HepG2 (cell line): Measurements from ENCODE around the gene STON1. TPM values are rescaled to one million over a fixed set of nuclear protein-coding genes. Genes with fewer than 3 reads are reported as not detected.

Experiments used
- BRCA1 ChIP-seq: sonication (generic); formaldehyde crosslinking; IDR thresholded peaks from 2 replicates; pipeline ENCODE4 v1.4.0; 2020; ENCODE audit warnings: missing genetic modification reagents
- CREB1 ChIP-seq, 2 experiments: fragments of 450-650 bp in 1 of 2; IDR thresholded peaks; 2 replicates each; pipeline ENCODE4 v1.6.1; 2016 to 2017; ENCODE audit warnings: control low read depth in 1 of 2, mild to moderate bottlenecking in 1 of 2, missing compliant biosample characterization in 1 of 2, missing genetic modification characterization in 1 of 2
- GZF1 ChIP-seq: sonication (generic); formaldehyde crosslinking; IDR thresholded peaks from 2 replicates; pipeline ENCODE4 v1.5.1; 2020; ENCODE audit warnings: mild to moderate bottlenecking, missing genetic modification reagents
- HDAC2 ChIP-seq: sonication (generic); formaldehyde crosslinking; IDR thresholded peaks from 2 replicates; pipeline ENCODE4 v1.4.0; 2020; ENCODE audit warnings: missing genetic modification reagents
- HOXA3 ChIP-seq: sonication (generic); formaldehyde crosslinking; IDR thresholded peaks from 2 replicates; pipeline ENCODE4 v1.5.0; 2020; ENCODE audit warnings: missing genetic modification reagents
- MED1 ChIP-seq: sonication (generic); formaldehyde crosslinking; IDR thresholded peaks from 2 replicates; pipeline ENCODE4 v1.4.0; 2020; ENCODE audit warnings: missing genetic modification reagents
- NFE2 ChIP-seq: sonication (generic); formaldehyde crosslinking; IDR thresholded peaks from 2 replicates; pipeline ENCODE4 v1.4.0; 2020; ENCODE audit warnings: missing genetic modification reagents
- TAF1 ChIP-seq: sonication (generic); formaldehyde crosslinking; IDR thresholded peaks from 2 replicates; pipeline ENCODE4 v1.4.0; 2020; ENCODE audit warnings: missing genetic modification reagents
- ZNF205 ChIP-seq: IDR thresholded peaks from 2 replicates; pipeline ENCODE4 v1.6.1; 2018; ENCODE audit warnings: missing biosample characterization, missing genetic modification reagents
- ZNF350 ChIP-seq: sonication (generic); formaldehyde crosslinking; IDR thresholded peaks from 2 replicates; pipeline ENCODE4 v1.4.0; 2020; ENCODE audit warnings: mild to moderate bottlenecking, low read depth, missing genetic modification reagents, borderline replicate concordance
- ZNF878 ChIP-seq: sonication (generic); formaldehyde crosslinking; IDR thresholded peaks from 2 replicates; pipeline ENCODE4 v1.8.1; 2023; ENCODE audit warnings: mild to moderate bottlenecking, missing genetic modification reagents, moderate library complexity
- polyA plus RNA-seq, 8 experiments: library from polyadenylated mRNA; depleted of rRNA in 3 of 8; stranded (reverse) in 7 of 8; unstranded in 1 of 8; fragments of >200 nt; fragmentation: Illumina TruSeq in 4 of 8; extraction: Trizol in 4 of 8; gene quantifications; 2 replicates each; pipeline versions ENCODE4 v1.2.1 to v1.2.3, GENCODE V29; 2011 to 2016; ENCODE audit warnings: low read depth in 4 of 8, missing spikeins in 1 of 8, mixed read lengths in 1 of 8; ENCODE audit not compliant: insufficient read depth in 1 of 8
- total RNA-seq, 5 experiments: library from RNA; depleted of rRNA; stranded (reverse); fragments of >200 nt; fragmentation: Illumina TruSeq; extraction: Trizol; gene quantifications; 2 replicates each; pipeline ENCODE4 v1.2.3, GENCODE V29; 2016; ENCODE audit warnings: low read depth in 1 of 5
- TF ChIP-seq, protein P1 (sequence below): sonication (generic); formaldehyde crosslinking; IDR thresholded peaks from 2 replicates; pipeline ENCODE4 v1.4.0; 2020; ENCODE audit warnings: missing genetic modification reagents
- TF ChIP-seq, protein P2 (sequence below): sonication (generic); formaldehyde crosslinking; IDR thresholded peaks from 2 replicates; pipeline ENCODE4 v1.5.1; 2020; ENCODE audit warnings: mild to moderate bottlenecking, missing genetic modification reagents, moderate library complexity
- TF ChIP-seq, protein P3 (sequence below): sonication (generic); formaldehyde crosslinking; IDR thresholded peaks from 2 replicates; pipeline ENCODE4 v1.4.0; 2020; ENCODE audit warnings: missing genetic modification reagents, borderline replicate concordance
- TF ChIP-seq, protein P4 (sequence below): sonication (generic); formaldehyde crosslinking; IDR thresholded peaks from 2 replicates; pipeline ENCODE4 v1.5.1; 2020; ENCODE audit warnings: mild to moderate bottlenecking, missing genetic modification reagents, borderline replicate concordance
- TF ChIP-seq, protein P5 (sequence below): sonication (generic); formaldehyde crosslinking; IDR thresholded peaks from 2 replicates; pipeline ENCODE4 v1.4.0; 2020; ENCODE audit warnings: mild to moderate bottlenecking, missing genetic modification reagents, borderline replicate concordance
- TF ChIP-seq, protein P6 (sequence below): sonication (generic); formaldehyde crosslinking; IDR thresholded peaks from 2 replicates; pipeline ENCODE4 v1.4.0; 2020; ENCODE audit warnings: missing genetic modification reagents

STON1 gene
- total and polyA plus RNA-seq, 2 of the 13 experiments (the other 11 are each of a cell fraction or from before 2014, with no cell fraction given): 0.09 to 0.28 TPM

DNA sequence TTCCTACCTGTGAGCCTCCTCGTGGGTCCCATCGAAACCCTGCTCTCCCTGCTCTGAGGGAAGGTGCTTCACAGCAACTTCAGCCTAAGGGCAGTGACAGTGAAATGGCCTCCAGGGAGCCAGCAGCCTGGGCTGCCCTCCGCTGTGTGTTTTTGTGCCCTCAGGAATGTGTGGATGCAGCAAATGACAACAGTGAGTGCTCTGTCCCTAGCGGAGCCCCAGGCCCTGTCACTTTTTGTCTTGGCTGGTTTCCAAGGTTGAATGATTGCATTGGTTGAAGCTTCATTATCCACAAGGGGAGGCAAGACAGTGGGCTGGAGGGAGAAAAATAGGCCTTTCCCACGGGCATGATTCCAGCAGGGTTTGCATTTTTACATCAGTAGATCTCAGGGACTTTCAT, 42.9 kb downstream of the STON1 start (continued):
- TF ChIP-seq ZNF350 (CRISPR knock-in tag) (no peak), GZF1 (0 out of 2 replicates have a peak, but pooled peaks have one; percentile 38), ZNF878 (no peak), HDAC2 (CRISPR knock-in tag) (0 out of 2 replicates have a peak, but pooled peaks have one; percentile 19), HOXA3 (CRISPR knock-in tag) (peak; percentile 27; the same call in 1 of the 2 replicates), BRCA1 (no peak), TAF1 (CRISPR knock-in tag) (no peak), MED1 (CRISPR knock-in tag) (no peak), ZNF205 (no peak), CREB1 (IDR thresholded peaks at IDR 0.05) (no peak), CREB1 (CRISPR knock-in tag; IDR thresholded peaks at IDR 0.05) (no peak), NFE2 (no peak)
- TF ChIP-seq, protein P1, sequence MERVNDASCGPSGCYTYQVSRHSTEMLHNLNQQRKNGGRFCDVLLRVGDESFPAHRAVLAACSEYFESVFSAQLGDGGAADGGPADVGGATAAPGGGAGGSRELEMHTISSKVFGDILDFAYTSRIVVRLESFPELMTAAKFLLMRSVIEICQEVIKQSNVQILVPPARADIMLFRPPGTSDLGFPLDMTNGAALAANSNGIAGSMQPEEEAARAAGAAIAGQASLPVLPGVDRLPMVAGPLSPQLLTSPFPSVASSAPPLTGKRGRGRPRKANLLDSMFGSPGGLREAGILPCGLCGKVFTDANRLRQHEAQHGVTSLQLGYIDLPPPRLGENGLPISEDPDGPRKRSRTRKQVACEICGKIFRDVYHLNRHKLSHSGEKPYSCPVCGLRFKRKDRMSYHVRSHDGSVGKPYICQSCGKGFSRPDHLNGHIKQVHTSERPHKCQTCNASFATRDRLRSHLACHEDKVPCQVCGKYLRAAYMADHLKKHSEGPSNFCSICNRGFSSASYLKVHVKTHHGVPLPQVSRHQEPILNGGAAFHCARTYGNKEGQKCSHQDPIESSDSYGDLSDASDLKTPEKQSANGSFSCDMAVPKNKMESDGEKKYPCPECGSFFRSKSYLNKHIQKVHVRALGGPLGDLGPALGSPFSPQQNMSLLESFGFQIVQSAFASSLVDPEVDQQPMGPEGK (CRISPR knock-in tag): peak; percentile 32; the same call in 1 of the 2 replicates
- TF ChIP-seq, protein P2, sequence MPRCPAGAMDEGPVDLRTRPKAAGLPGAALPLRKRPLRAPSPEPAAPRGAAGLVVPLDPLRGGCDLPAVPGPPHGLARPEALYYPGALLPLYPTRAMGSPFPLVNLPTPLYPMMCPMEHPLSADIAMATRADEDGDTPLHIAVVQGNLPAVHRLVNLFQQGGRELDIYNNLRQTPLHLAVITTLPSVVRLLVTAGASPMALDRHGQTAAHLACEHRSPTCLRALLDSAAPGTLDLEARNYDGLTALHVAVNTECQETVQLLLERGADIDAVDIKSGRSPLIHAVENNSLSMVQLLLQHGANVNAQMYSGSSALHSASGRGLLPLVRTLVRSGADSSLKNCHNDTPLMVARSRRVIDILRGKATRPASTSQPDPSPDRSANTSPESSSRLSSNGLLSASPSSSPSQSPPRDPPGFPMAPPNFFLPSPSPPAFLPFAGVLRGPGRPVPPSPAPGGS (CRISPR knock-in tag): no peak
- TF ChIP-seq, protein P3, sequence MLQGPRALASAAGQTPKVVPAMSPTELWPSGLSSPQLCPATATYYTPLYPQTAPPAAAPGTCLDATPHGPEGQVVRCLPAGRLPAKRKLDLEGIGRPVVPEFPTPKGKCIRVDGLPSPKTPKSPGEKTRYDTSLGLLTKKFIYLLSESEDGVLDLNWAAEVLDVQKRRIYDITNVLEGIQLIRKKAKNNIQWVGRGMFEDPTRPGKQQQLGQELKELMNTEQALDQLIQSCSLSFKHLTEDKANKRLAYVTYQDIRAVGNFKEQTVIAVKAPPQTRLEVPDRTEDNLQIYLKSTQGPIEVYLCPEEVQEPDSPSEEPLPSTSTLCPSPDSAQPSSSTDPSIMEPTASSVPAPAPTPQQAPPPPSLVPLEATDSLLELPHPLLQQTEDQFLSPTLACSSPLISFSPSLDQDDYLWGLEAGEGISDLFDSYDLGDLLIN (CRISPR knock-in tag): no peak
- TF ChIP-seq, protein P4, sequence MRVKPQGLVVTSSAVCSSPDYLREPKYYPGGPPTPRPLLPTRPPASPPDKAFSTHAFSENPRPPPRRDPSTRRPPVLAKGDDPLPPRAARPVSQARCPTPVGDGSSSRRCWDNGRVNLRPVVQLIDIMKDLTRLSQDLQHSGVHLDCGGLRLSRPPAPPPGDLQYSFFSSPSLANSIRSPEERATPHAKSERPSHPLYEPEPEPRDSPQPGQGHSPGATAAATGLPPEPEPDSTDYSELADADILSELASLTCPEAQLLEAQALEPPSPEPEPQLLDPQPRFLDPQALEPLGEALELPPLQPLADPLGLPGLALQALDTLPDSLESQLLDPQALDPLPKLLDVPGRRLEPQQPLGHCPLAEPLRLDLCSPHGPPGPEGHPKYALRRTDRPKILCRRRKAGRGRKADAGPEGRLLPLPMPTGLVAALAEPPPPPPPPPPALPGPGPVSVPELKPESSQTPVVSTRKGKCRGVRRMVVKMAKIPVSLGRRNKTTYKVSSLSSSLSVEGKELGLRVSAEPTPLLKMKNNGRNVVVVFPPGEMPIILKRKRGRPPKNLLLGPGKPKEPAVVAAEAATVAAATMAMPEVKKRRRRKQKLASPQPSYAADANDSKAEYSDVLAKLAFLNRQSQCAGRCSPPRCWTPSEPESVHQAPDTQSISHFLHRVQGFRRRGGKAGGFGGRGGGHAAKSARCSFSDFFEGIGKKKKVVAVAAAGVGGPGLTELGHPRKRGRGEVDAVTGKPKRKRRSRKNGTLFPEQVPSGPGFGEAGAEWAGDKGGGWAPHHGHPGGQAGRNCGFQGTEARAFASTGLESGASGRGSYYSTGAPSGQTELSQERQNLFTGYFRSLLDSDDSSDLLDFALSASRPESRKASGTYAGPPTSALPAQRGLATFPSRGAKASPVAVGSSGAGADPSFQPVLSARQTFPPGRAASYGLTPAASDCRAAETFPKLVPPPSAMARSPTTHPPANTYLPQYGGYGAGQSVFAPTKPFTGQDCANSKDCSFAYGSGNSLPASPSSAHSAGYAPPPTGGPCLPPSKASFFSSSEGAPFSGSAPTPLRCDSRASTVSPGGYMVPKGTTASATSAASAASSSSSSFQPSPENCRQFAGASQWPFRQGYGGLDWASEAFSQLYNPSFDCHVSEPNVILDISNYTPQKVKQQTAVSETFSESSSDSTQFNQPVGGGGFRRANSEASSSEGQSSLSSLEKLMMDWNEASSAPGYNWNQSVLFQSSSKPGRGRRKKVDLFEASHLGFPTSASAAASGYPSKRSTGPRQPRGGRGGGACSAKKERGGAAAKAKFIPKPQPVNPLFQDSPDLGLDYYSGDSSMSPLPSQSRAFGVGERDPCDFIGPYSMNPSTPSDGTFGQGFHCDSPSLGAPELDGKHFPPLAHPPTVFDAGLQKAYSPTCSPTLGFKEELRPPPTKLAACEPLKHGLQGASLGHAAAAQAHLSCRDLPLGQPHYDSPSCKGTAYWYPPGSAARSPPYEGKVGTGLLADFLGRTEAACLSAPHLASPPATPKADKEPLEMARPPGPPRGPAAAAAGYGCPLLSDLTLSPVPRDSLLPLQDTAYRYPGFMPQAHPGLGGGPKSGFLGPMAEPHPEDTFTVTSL (CRISPR knock-in tag): no peak
- TF ChIP-seq, protein P5, sequence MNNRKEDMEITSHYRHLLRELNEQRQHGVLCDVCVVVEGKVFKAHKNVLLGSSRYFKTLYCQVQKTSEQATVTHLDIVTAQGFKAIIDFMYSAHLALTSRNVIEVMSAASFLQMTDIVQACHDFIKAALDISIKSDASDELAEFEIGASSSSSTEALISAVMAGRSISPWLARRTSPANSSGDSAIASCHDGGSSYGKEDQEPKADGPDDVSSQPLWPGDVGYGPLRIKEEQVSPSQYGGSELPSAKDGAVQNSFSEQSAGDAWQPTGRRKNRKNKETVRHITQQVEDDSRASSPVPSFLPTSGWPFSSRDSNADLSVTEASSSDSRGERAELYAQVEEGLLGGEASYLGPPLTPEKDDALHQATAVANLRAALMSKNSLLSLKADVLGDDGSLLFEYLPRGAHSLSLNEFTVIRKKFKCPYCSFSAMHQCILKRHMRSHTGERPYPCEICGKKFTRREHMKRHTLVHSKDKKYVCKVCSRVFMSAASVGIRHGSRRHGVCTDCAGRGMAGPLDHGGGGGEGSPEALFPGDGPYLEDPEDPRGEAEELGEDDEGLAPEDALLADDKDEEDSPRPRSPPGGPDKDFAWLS (CRISPR knock-in tag): no peak
- TF ChIP-seq, protein P6, sequence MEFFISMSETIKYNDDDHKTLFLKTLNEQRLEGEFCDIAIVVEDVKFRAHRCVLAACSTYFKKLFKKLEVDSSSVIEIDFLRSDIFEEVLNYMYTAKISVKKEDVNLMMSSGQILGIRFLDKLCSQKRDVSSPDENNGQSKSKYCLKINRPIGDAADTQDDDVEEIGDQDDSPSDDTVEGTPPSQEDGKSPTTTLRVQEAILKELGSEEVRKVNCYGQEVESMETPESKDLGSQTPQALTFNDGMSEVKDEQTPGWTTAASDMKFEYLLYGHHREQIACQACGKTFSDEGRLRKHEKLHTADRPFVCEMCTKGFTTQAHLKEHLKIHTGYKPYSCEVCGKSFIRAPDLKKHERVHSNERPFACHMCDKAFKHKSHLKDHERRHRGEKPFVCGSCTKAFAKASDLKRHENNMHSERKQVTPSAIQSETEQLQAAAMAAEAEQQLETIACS (CRISPR knock-in tag): no peak
